Spleen (tissue), 11 donors: ENCODE measurements around the gene ATM. TPM values are rescaled to one million over a fixed set of nuclear protein-coding genes. Genes with fewer than 3 reads are reported as not detected.
"Not testable (repeated sequence)": the region's sequence is repeated elsewhere in the genome, so short reads cannot be mapped to it uniquely, and the experiment has no call there.

Experiments
- DNase-seq: peaks from one replicate; pipeline ENCODE4 v3.0.0-alpha.2; 2020
- H3K27ac ChIP-seq, 8 donors: fragments of 200-600 bp; sonication (generic) in 7 of 8; 1 replicate in 4 of 8; 2 replicates in 4 of 8; pipeline versions ENCODE4 v1.5.0 to v1.8.0; 2016 to 2021; ENCODE audit warnings: inconsistent platforms in 4 of 8, mild to moderate bottlenecking in 4 of 8, moderate library complexity in 1 of 8
- H3K27me3 ChIP-seq, 7 donors: fragments of 200-600 bp; sonication (generic) in 6 of 7; replicated peaks in 1 of 7; 1 replicate in 4 of 7; 2 replicates in 3 of 7; pipeline versions ENCODE4 v1.5.0 to v1.8.0; 2016 to 2021; ENCODE audit warnings: inconsistent platforms in 3 of 7, mild to moderate bottlenecking in 1 of 7
- H3K36me3 ChIP-seq, 6 donors: fragments of 200-600 bp; sonication (generic) in 5 of 6; 1 replicate in 4 of 6; 2 replicates in 2 of 6; pipeline versions ENCODE4 v1.5.0 to v1.8.0; 2016 to 2021; ENCODE audit warnings: inconsistent platforms in 2 of 6
- H3K4me1 ChIP-seq, 6 donors: fragments of 200-600 bp; sonication (generic) in 5 of 6; 1 replicate in 3 of 6; 2 replicates in 3 of 6; pipeline versions ENCODE4 v1.5.0 to v1.8.0; 2016 to 2021; ENCODE audit warnings: inconsistent platforms in 3 of 6
- H3K4me3 ChIP-seq, 8 donors: fragments of 200-600 bp; sonication (generic) in 7 of 8; 1 replicate in 4 of 8; 2 replicates in 4 of 8; pipeline versions ENCODE4 v1.5.0 to v1.8.0; 2016 to 2021; ENCODE audit warnings: inconsistent platforms in 4 of 8, mild to moderate bottlenecking in 4 of 8, moderate library complexity in 2 of 8
- H3K9me3 ChIP-seq, 8 donors: fragments of 200-600 bp; sonication (generic) in 7 of 8; 1 replicate in 4 of 8; 2 replicates in 4 of 8; pipeline versions ENCODE4 v1.5.0 to v1.8.0; 2016 to 2021; ENCODE audit warnings: inconsistent platforms in 4 of 8
- POLR2A ChIP-seq, 3 donors: fragments of 450-650 bp; IDR thresholded peaks; one replicate each; pipeline ENCODE4 v1.5.1; 2017; ENCODE audit warnings: antibody characterized with exemption in 3 of 3, mild to moderate bottlenecking in 1 of 3
- POLR2AphosphoS5 ChIP-seq, 3 donors: sonication (generic); formaldehyde crosslinking; IDR thresholded peaks; one replicate each; pipeline ENCODE4 v1.5.1; 2017; ENCODE audit warnings: antibody characterized with exemption in 3 of 3
- WGBS, 5 donors: extraction: QIAGEN DNeasy Blood & Tissue Kit in 3 of 5; methylation state at CpG; one replicate each; pipeline versions ENCODE4 v1.1.5 to v1.1.7; 2013 to 2018; 5-methylcytosine and 5-hydroxymethylcytosine counted together
- intact Hi-C: fragments of 100-400 bp; cut with DNase I; formaldehyde crosslinking; loops from one replicate; pipeline ENCODE4 v1.15.0; 2023; ENCODE audit warnings: low total_unique reads
- polyA plus RNA-seq, 3 donors: library from polyadenylated mRNA; stranded (reverse); fragments of 200-250 nt; gene quantifications; one replicate each; pipeline ENCODE4 v1.2.1, GENCODE V29; 2013
- total RNA-seq, 7 donors: library from RNA; depleted of rRNA in 3 of 7; stranded (reverse); fragments of >200 nt in 3 of 7; fragmentation: NEBNext Ultra II Directional in 4 of 7; extraction: Animal tissue kit (Norgen Biotek cat#: 25700) in 4 of 7; gene quantifications; one replicate each; pipeline versions ENCODE4 v1.1.0 to v1.2.1, GENCODE V29; 2016 to 2021
- TF ChIP-seq, protein P1 (sequence below), 11 experiments: fragments of 200-600 bp in 7 of 11; fragments of 450-650 bp in 4 of 11; sonication (generic) in 4 of 11; IDR thresholded peaks in 8 of 11; conservative IDR thresholded peaks in 3 of 11; 1 replicate in 7 of 11; 2 replicates in 4 of 11; pipeline versions ENCODE4 v1.4.0 to v1.8.0; 2016 to 2021; ENCODE audit warnings: antibody characterized with exemption in 11 of 11, inconsistent platforms in 4 of 11, mild to moderate bottlenecking in 1 of 11
- donor health status: healthy with polysubstance abuse.
- donor health status: DM: no; HTN: no; CAD: no; lungs with moderate emphysema.
- donor health status: DM: no; HTN: no; CAD: no.
- donor health status: Bipolar disorder and iron deficiency.
- donor health status: healthy.
- donor health status: DM: no; HTN: no; CAD: no.
- donor health status: DM: yes; HTN: yes; CAD: no.

Gene ATM
- total and polyA plus RNA-seq, 10 donors = 33.1 to 408 (median 228) TPM

- H3K27me3 ChIP-seq = no peaks in the 10 kb centered on the region
- DNase-seq = no peak
- intact Hi-C loops = no loop called here
- no peaks in the 10 kb centered on the region for H3K36me3 ChIP-seq
- H3K9me3 ChIP-seq = no peaks in the 10 kb centered on the region
- no peak overlapping the region for H3K4me3 ChIP-seq
- no peaks in the 10 kb centered on the region for H3K4me1 ChIP-seq
- 81 to 97% (median 90%) methylated on average over 1 of the region's 1 CpG for WGBS, 5 donors
- TF ChIP-seq POLR2A (IDR thresholded peaks at IDR 0.05) = no peak
- H3K27ac ChIP-seq = no peak overlapping the region
These were observed 169.5 kb downstream of the ATM start for GRCh38 chr11:108392353-108392752.

DNA sequence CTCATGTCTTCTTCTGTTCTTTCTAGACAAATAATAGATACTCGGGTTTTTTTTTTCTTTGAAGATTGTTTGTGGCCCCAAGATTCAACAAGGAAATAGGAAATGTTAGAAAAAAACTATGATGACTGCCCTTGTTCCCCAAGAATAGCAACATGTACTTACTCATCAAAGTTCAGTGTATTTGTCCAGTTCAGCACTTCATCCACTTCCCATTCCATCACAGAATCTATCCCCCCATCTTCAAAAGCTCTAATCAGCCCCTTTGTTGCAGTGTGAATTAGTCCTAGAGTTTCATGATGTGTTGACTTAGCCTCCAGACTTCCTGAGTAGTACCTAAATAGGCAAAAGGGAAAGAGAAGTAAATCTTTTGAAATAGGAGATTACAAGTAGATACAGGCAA, 170.2 kb downstream of the ATM start:
- intact Hi-C loops = no loop called here
- H3K4me3 ChIP-seq = no peak overlapping the region
- TF ChIP-seq, protein P1, sequence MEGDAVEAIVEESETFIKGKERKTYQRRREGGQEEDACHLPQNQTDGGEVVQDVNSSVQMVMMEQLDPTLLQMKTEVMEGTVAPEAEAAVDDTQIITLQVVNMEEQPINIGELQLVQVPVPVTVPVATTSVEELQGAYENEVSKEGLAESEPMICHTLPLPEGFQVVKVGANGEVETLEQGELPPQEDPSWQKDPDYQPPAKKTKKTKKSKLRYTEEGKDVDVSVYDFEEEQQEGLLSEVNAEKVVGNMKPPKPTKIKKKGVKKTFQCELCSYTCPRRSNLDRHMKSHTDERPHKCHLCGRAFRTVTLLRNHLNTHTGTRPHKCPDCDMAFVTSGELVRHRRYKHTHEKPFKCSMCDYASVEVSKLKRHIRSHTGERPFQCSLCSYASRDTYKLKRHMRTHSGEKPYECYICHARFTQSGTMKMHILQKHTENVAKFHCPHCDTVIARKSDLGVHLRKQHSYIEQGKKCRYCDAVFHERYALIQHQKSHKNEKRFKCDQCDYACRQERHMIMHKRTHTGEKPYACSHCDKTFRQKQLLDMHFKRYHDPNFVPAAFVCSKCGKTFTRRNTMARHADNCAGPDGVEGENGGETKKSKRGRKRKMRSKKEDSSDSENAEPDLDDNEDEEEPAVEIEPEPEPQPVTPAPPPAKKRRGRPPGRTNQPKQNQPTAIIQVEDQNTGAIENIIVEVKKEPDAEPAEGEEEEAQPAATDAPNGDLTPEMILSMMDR (IDR thresholded peaks at IDR 0.05 in 8 of 11, conservative IDR thresholded peaks at IDR 0.05 in 3 of 11) = no peak
- no peak for TF ChIP-seq POLR2AphosphoS5 (IDR thresholded peaks at IDR 0.05)
- no peak for TF ChIP-seq POLR2A (IDR thresholded peaks at IDR 0.05)
- H3K9me3 ChIP-seq = no peaks in the 10 kb centered on the region
- no peaks in the 10 kb centered on the region for H3K27me3 ChIP-seq
- WGBS, 5 donors = 37 to 67% (median 45%) methylated on average over 1 of the region's 1 CpG
- H3K36me3 ChIP-seq = no peaks in the 10 kb centered on the region
- no peak overlapping the region for H3K27ac ChIP-seq
- DNase-seq = no peak
- H3K4me1 ChIP-seq = no peaks in the 10 kb centered on the region

GRCh38 chr11:108394744-108395284, 171.9 kb downstream of the ATM start:
- Histone ChIP-seq H3K4me3 (no peak overlapping the region), H3K27ac (no peak overlapping the region), H3K36me3 (no peaks in the 10 kb centered on the region), H3K4me1 (no peaks in the 10 kb centered on the region), H3K27me3 (no peaks in the 10 kb centered on the region), H3K9me3 (no peaks in the 10 kb centered on the region)
- intact Hi-C loops = no loop called here
- 79 to 95% (median 86%) methylated on average over 4 of the region's 4 CpGs for WGBS, 5 donors
- no peak for DNase-seq
- TF ChIP-seq POLR2AphosphoS5 (IDR thresholded peaks at IDR 0.05) (no peak), POLR2A (IDR thresholded peaks at IDR 0.05) (no peak)

DNA sequence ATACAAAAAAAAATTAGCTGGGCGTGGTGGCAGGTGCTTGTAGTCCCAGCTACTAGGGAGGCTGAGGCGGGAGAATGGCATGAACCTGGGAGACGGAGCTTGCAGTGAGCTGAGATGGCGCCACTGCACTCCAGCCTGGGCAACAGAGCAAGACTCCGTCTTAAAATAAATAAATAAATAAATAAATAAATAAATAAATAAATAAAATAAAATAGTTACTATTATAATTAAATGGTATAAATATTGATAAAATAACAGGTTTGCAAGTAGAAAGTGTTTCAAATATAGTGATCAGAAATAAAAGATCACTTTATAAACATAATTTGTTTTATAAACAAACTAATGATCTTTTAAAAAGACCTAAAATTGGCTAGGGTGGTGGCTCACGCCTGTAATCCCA, 173.8 kb downstream of the ATM start:
- H3K27me3 ChIP-seq, DNase-seq, H3K9me3 ChIP-seq, intact Hi-C loops, H3K36me3 ChIP-seq, H3K4me1 ChIP-seq, H3K27ac ChIP-seq, H3K4me3 ChIP-seq: not testable (repeated sequence)
- WGBS, 5 donors = 90 to 97% (median 92%) methylated on average over 6 of the region's 6 CpGs

- Histone ChIP-seq H3K27ac (no peak overlapping the region), H3K36me3 (no peaks in the 10 kb centered on the region), H3K27me3 (no peaks in the 10 kb centered on the region), H3K4me1 (no peaks in the 10 kb centered on the region), H3K9me3 (no peaks in the 10 kb centered on the region), H3K4me3 (no peak overlapping the region)
- TF ChIP-seq POLR2A (IDR thresholded peaks at IDR 0.05) (no peak), POLR2AphosphoS5 (IDR thresholded peaks at IDR 0.05) (no peak)
- TF ChIP-seq, protein P1 (IDR thresholded peaks at IDR 0.05 in 8 of 11, conservative IDR thresholded peaks at IDR 0.05 in 3 of 11) = no peak
- 86 to 92% (median 89%) methylated on average over 6 of the region's 6 CpGs for WGBS, 5 donors
- intact Hi-C loops = no loop called here
- no peak for DNase-seq
These were observed 175.6 kb downstream of the ATM start for GRCh38 chr11:108398439-108398838.

DNA sequence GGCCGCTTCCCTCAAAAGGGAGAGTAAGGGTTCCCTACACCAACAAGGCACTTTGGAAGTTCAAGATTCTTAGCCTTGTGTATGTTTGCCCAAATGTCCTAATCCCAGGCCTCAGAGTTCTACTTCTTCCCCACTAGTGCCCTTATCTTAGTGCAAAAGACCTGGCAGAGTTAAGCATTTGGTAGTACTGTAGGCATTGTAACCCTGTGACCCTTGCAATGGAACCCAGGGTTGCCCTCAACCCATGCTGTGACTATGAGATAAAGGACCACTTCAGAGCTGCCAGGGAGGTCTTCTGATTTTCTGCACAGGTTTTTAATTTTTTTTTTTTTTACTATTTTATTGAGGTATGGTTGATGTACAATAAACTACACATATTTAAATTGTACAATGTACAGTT, 179.4 kb downstream of the ATM start:
- H3K36me3 ChIP-seq = no peaks in the 10 kb centered on the region
- H3K4me1 ChIP-seq = no peaks in the 10 kb centered on the region
- intact Hi-C loops = no loop called here
- no peaks in the 10 kb centered on the region for H3K27me3 ChIP-seq
- DNase-seq = no peak
- H3K27ac ChIP-seq = no peak overlapping the region
- no peaks in the 10 kb centered on the region for H3K9me3 ChIP-seq
- WGBS, 5 donors = 88 to 100% (median 94%) methylated on average over 1 of the region's 1 CpG
- H3K4me3 ChIP-seq = no peak overlapping the region
- TF ChIP-seq POLR2AphosphoS5 (IDR thresholded peaks at IDR 0.05) = no peak
- TF ChIP-seq POLR2A (IDR thresholded peaks at IDR 0.05) = no peak
- TF ChIP-seq, protein P1 (IDR thresholded peaks at IDR 0.05 in 8 of 11, conservative IDR thresholded peaks at IDR 0.05 in 3 of 11) = no peak
